IPS-NIHi11 (cell line): ENCODE results near the gene CNIH2.
"Not testable (repeated sequence)": the region's sequence is repeated elsewhere in the genome, so short reads cannot be mapped to it uniquely, and the experiment has no call there.

Experiments used
- DNase-seq: peaks from one replicate; pipeline ENCODE4 v3.0.0; 2012; ENCODE audit warnings: mixed read lengths, low spot score

CNIH2 gene

DNA sequence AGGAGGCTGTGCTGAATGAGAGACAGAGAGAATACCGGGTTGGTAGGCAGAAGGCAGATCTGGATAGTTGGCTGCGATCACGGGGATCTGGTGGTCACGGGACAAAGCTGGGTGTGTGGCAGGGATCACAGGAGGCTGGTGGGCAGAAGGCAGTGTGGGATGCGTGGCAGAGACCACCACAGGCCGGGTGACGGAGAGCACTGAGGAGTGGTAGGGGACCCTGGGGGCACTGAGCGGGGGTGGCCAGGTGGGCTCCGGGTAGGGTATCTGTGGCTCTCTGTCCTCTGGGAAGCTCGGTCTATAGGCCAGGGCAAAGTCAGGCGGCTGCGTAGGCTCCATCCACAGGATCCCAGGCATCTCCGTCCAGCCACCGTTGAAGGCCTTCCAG, 37.5 kb downstream of the CNIH2 start:
- DNase-seq, result no peak

DNA sequence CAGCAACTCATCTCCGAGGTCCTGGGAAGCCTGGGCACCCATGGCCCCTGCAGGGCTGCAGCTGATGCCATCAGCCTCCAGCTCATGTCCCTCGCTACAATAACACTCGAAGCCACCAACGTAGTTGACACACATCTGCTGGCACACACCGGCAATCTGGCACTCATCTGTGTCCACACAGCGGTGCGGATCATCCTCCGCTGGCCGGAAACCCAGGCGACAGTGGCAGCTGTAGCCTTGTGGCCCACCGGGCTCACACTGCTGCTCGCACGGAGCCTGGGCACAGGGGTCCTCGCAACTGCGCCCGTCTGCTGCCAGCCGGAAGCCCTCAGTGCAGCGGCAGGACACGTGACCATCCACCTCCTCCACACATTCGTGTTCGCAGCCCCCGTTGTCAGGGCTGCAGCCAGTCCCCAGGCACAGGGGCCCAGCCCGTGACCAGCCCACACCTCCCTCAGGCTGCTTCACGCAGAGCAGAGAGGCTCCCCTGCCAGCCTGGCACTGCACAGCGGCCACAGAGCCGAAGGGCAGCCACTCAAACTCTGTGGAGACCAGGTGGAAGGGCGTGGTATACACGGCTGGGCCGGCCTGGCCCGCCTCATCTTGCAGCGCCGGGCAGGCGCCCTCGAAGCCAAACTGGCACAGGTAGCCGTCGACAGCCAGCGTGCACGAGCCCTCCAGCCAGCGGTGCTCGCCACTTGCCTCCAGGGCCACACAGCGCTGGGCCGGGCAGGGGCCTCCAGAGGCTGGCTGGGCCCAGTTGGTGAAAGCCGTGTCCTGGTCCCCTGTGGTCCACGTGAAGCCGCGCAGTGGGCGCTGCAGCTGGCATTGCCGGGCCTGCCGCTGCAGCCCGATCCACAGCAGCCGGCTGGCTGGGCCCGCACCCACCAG, 38.2 kb downstream of the CNIH2 start:
- no peak for DNase-seq

- DNase-seq, result peak; percentile 70
Measured at GRCh38 chr11:66316849-66317251, 38.9 kb downstream of the CNIH2 start, which contains the start of gene CD248. Gene CD248 (minus strand): TSS chr11:66317044. CDS start chr11:66317027, 17 bp downstream.

DNA sequence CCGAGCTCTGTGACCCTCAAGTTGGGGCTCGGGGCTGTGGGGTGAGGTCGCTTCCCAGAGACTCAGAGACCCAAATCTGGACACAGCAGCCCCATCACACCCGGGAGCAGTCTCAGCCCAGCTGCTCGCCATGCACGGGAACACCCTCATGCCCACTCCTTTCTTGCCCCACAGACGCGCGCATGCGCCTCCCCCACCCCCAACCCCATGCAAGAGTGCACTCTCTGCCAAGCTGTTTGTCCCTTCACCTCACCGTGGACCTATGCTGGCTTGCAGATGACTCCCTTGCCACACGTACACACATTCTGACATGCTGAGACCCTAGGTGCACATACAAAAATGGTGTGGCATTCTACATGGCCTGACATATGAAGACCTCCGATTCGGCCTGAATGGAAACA, 39.3 kb downstream of the CNIH2 start:
- DNase-seq, result no peak

DNA sequence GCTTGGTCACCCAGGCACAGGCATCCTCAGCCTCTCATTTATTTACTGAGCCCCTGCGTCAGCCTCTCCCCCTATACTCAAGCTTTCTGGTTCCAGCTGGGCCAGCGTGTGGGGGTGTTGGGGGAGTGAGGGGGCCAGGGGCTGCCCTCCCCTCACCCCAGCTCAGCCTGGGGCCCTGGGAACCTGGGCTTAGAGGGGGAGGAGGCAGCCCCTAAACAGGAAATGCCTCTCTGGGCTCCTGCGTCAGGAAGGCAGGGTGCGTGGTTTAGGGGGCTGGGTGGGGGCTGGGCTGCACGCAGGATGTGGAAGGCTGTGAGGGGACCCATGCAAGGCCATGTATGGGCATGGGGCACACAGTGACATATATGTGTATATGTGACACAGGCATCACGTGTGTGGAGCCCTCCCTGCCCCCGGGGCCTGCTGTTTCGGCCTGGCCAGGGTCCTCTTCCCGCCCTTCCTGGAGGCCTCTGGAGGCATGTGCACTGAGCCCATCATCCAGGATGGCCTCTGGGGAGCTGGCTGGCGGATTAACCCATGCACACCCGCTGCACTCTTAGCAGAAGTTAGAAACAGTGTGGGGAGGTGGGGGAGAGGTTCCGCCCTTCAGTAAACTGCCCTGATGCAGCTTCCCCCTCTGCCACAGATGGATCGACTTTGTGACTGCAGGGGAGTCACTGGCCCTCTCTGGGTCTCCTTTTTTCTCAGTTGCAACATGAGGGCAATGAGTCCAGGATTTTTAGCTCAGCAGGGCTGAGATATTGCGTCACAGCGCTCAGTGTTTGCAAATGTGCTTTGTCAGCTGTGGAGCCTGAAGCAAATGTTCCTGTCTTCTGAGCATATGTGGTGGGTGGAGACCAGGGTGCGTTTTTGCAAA, 40.0 kb downstream of the CNIH2 start:
- DNase-seq, result no peak

- DNase-seq, result no peak
Measured at GRCh38 chr11:66318600-66318970, 40.6 kb downstream of the CNIH2 start.

GRCh38 chr11:66320289-66320688, 42.3 kb downstream of the CNIH2 start:
- not testable (repeated sequence) for DNase-seq

DNA sequence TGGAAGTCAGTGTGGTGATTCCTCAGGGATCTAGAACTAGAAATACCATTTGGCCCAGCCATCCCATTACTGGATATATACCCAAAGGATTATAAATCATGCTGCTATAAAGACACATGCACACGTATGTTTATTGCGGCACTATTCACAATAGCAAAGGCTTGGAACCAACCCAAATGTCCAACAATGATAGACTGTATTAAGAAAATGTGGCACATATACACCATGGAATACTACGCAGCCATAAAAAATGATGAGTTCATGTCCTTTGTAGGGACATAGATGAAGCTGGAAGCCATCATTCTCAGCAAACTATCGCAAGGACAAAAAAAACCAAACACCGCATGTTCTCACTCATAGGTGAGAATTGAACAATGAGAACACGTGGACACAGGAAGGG, 42.8 kb downstream of the CNIH2 start:
- DNase-seq, result not testable (repeated sequence)

GRCh38 chr11:66321606-66322005, 43.6 kb downstream of the CNIH2 start:
- no peak for DNase-seq

- no peak for DNase-seq
Measured at GRCh38 chr11:66322732-66323427, 44.9 kb downstream of the CNIH2 start.

- DNase-seq, result no peak
Measured at GRCh38 chr11:66323684-66324083, 45.7 kb downstream of the CNIH2 start.

DNA sequence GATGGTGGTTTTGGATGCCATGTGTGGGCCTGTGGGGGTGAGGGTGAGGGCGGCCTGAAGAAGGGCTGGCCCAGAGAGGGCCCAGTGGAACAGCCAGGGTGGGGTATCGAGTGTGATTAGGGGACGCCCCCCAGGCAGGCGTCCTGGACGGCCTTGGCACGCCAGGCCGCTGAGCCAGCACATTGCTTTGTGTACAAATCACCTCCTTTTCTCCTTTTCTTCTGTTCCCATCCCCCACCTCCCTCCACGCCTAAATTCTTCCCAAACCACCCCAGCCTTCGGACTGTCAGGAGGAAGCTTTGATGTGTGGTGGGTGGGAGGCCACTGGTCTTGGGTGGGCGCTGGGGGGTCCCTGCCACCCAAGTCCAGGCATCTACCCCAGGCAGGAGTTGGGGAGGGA, 46.7 kb downstream of the CNIH2 start:
- DNase-seq, result no peak

- no peak for DNase-seq
Measured at GRCh38 chr11:66325263-66325671, 47.3 kb downstream of the CNIH2 start.

DNA sequence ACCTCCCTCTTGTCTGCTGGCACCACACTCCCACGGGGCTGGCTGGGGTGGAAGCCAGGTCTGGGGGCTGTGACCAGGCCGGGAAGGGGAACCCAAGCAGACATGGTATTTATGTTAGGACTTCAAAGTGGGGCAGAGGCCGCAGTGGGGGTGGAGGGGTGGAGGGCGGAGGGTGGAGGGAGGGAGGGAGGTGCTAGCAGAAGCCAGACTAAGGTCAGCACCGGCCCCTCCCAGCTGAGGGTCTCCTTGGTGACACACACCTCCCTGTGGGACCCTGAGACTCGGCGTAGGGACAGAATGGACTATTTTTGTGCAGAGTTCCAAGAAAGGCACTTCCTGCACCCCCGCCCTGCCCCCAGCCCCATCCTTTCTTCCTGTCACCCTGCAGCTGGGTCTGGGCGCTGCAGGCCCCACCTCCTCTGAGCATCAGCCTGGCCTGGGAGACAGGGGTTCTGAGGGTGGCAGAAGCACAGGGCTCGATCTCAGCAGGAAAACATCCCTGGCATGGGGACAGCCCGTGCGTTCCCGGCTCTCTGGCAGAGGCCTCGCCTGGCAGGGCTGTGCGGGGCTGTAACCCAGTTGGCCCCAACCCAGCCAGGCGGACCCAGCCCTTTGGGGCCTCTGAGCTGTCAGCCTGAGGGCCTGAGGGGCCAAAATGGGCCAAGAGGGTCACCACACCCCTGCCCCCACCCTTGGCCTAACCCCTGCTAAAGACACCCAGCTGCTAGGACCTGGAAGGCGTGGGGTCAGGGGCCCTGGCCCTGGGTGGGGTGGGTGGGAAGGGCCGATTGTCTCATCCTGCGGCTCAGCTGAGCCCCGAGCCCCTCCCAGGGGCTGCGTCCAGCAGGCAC, 48.5 kb downstream of the CNIH2 start:
- DNase-seq, result no peak

DNA sequence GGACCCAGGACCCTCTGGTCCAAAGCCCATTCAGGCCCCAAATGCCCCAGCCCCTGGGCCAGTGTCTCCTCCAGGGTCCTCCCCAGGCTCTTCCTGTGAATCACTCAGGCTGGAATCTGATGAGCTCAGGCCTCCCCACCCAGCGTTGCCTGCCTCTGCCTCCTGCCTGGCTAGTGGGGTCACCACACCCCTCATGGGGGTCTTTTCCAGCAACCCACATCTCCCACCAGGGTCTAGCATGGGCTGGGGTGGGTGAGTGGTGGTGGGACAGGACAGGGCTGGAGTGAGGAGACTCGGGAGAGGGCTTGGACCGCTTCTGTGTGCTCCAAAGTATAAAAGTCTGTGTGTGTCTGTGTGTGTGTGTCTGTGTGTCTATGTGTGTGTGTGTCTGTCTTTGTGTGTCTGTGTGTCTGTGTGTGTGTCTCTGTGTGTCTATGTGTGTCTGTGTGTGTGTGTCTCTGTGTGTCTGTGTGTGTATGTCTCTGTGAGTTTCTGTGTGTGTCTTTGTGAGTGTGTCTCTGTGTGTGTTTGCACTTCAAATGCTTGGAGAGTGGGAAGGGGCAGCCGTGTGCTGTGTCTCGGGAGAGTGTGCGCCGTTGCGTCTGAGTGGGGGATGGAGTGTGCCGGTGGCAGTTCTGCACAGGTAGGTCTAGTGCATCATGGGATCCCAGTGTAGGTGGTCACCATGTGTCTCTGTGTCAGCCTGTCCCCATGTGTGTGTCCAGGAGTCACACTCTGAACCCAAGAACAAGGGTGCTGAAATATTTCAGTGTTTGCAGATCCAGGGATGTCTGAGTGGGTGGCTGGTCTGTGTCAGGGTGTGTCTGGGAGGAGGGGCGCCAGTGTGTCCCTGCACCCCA, 49.4 kb downstream of the CNIH2 start:
- DNase-seq, result no peak

GRCh38 chr11:66328031-66328301, 50.0 kb downstream of the CNIH2 start:
- no peak for DNase-seq

DNA sequence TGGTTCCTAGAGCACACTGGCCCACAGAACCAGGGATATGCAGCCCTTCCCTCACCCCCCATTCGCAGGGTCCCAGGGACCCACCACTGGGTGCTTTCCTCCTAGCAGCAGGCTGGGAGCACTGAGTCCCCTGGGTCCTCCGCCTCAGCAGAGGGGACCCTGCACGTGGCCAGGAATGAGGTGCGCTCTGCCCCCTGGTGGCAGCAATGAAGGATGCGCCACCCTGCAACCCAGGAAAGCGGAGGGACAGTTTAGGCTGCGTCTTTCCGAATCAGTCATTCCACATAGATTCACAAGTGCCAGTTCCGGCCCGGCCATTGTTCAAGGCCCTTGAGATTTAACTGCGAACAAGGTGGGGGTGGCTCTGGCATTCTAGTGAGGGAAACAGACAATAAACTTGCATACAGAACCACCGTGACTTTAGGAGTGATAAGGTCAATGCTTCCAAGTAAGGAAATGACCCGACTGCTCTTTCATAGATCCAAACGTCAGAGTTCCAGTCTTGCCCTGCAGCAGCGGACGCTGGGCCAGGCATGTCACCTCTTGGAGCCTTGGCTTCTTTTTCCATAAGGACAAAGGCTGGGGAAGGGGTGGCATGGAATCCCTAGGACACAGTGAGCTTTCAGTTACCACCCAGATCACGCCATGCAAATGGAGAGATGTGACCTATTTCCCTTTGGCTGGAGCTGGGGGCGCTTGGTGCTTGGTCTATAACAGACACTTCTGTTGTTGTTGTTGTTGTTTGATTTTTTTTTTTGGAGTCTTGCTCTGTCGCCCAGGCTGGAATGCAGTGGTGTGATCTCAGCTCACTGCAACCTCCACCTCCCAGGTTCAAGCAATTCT, 50.5 kb downstream of the CNIH2 start:
- DNase-seq, result peak; percentile 86

DNA sequence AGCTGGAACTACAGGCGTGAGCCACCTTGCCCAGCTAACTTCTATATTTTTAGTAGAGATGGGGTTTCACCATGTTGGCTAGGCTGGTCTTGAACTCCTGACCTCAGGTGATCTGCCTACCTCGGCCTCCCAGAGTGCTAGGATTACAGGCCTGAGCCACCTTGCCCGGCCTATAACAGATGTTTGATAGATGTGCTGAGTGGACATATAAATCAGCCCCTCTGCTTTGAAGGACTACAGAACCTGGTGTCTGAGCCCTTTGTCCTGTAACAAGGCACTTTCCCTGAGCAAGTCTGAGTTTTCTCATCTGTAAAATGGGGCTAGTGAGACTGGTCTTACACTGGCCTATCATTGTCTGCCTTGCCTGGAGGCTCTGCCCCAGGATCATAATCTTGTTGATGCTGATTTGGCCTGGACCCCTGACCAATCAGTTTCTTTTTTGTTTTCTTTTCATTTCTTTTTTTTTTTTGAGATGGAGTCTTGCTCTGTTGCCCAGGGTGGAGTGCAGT, 51.2 kb downstream of the CNIH2 start:
- DNase-seq, result no peak

GRCh38 chr11:66330931-66331330, 53.0 kb downstream of the CNIH2 start:
- no peak for DNase-seq
